WI38 (cell line): ENCODE results near the gene BCAS3.

Experiments
- H3K4me3 ChIP-seq: 2 replicates; pipeline ENCODE4 v1.5.1; 2011; ENCODE audit warnings: low read depth, mild to moderate bottlenecking, control low read depth, low read length
- TF ChIP-seq, protein P1 (sequence below): IDR thresholded peaks from 2 replicates; pipeline ENCODE4 v1.5.1; 2012; ENCODE audit warnings: low read depth, mild to moderate bottlenecking, control low read depth, low read length

The BCAS3 gene

DNA sequence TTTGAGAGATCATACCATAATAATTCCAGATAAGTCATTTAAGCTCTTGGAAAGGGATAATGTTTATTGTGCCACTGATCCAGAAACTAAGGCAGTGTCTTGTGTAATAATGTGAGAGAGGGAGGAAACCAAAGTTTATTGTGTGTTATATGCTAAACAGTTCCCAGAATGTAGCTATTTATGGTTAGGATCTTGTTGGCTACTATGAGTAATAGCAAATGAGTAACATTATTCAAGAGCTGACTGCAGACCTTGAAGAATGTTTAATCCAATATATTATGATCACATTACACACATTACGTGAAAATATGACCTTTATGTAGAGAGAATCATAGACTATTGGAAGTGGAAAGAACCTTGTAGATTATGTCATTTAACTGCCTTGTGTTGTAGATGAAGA is 139.5 kb downstream of the BCAS3 start:
- no peak overlapping the region for H3K4me3 ChIP-seq
- TF ChIP-seq, protein P1, sequence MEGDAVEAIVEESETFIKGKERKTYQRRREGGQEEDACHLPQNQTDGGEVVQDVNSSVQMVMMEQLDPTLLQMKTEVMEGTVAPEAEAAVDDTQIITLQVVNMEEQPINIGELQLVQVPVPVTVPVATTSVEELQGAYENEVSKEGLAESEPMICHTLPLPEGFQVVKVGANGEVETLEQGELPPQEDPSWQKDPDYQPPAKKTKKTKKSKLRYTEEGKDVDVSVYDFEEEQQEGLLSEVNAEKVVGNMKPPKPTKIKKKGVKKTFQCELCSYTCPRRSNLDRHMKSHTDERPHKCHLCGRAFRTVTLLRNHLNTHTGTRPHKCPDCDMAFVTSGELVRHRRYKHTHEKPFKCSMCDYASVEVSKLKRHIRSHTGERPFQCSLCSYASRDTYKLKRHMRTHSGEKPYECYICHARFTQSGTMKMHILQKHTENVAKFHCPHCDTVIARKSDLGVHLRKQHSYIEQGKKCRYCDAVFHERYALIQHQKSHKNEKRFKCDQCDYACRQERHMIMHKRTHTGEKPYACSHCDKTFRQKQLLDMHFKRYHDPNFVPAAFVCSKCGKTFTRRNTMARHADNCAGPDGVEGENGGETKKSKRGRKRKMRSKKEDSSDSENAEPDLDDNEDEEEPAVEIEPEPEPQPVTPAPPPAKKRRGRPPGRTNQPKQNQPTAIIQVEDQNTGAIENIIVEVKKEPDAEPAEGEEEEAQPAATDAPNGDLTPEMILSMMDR = no peak

DNA sequence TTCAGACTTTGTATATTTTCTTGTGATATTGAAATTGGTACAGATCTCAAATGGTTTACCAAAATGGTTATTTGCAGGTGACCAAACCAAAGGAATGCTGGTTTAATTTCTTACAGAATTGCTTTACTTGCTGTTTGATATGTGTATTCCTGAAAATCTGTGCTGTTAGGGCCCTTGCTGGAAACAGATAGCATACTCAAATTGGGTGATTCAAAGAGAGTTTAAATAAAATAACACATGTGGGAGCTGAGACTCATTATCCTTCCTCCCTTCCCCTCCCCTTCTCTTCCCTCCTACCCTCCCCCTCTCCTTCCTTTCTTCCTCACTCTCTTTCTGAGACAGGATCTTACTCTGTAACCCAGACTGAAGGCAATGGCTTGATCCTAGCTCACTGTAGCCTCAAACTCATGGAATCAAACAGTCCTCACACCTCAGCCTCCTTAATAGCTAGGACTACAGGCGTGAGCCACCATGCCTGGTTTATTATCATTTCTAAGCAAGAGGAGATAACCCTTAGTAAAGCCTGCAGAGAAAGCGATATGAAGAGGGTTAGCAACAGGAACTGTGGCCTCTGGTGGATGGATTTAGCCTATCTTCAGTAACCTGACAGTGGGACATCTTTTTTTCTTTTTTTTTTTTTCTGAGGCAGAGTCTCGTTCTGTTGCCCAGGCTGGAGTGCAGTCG is 141.9 kb downstream of the BCAS3 start:
- TF ChIP-seq, protein P1 = no peak

DNA sequence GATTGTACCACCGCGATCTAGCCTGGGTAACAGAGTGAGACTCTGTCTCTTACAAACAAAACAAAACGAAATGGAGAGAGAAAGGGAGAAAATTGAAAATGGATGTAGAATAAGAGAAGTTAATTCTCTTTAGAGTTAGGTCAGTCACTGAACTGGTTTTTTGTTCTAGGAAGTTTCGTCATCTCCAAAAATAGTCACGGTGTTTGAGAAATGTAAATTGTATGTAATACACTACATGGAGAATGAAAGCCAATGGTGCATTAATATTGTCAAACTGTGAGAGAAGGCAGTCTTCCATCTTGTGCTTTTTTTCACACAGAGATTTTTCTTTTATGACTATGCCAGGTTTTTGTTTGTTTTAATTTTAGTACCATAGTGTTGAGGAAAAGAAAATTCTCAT is 145.9 kb downstream of the BCAS3 start:
- TF ChIP-seq, protein P1 = no peak
- no peak overlapping the region for H3K4me3 ChIP-seq

More for the DNA sequence above, 141.9 kb downstream of the BCAS3 start:
- no peak overlapping the region for H3K4me3 ChIP-seq

DNA sequence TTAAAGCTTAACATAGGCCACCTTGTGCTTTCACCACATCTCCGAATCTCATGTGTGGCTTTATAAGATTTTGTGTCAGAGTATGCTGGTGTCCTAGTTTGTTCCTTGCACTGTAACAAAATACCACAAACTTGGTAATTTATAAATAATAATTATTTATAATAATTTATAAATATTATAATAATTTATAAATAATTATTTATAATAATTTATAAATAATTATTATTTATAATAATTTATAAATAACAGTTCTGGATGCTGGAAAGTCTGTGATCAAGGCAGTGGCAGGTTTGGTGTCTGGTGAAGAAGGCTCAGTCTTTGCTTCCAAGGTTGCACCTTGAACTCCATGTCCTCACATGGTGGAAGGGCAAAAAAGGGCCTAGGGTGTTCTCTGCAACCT is 147.7 kb downstream of the BCAS3 start:
- H3K4me3 ChIP-seq = no peak overlapping the region
- TF ChIP-seq, protein P1 = no peak

DNA sequence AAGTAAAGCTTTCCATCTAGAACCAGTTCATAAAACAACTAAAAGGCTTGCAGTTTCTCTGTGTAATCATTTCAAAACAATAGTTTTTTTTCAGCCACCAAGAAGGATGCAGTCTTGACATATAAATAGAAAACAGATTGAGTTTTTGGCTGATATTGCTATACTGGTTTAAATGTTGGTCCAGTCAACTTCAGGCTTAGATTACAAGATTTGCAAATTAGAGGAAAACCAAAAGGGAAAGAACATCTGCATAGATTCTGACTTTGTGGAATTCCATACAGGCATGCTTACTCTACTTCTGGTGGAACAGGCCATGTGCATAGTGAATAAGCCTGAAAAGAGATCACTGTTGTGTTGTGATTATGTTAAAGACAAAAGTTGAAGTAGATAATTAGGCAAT is 150.3 kb downstream of the BCAS3 start:
- TF ChIP-seq, protein P1 = no peak
- H3K4me3 ChIP-seq = no peak overlapping the region

DNA sequence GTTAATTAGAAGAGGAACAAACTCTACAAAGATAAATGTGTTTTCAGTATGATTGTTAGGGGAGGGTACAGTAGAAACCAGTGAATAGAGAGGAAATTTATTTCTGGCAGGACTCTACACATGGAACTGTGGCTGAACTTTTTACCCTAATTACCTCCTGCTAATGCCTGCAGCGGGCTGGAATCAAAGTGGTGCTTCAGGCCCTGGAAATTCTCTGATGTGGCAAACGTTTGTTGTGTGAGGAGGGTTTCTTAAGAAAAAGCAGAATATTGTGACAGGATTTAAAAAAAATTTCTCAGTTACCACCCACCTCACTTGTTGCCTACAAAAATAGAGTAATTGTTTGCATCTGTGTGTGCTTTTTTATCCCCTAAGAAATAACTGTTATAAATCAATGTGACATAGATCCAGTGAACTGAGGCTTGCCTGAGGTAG is 154.5 kb downstream of the BCAS3 start:
- TF ChIP-seq, protein P1 = no peak
- H3K4me3 ChIP-seq = no peak overlapping the region

DNA sequence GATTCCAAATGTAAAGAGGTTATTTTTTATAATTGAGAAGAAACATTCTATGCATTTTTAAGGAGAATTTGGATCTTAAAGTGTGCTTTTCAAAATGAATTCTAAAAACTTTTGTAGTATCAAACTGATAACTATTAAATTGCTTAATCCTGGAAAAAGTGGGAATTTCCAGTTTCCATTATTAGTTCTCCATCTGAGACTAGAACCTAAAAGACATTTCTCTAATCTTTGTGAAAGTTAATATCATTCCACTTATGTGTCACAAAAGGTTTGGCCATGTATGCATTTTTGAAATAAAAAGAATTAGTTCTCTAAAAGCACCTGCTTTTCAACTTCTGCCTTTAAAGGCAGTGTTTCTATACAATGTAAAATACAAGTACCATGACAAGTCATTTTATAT is 155.0 kb downstream of the BCAS3 start:
- TF ChIP-seq, protein P1 = no peak
- H3K4me3 ChIP-seq = no peak overlapping the region
